Prostate gland (tissue), 2 donors: Measurements from ENCODE around the gene AFF1.
"Not testable (repeated sequence)": the region's sequence is repeated elsewhere in the genome, so short reads cannot be mapped to it uniquely, and the experiment has no call there.

Source experiments
- POLR2AphosphoS5 ChIP-seq: sonication (generic); formaldehyde crosslinking; IDR thresholded peaks from one replicate; pipeline ENCODE4 v1.6.1; 2017; ENCODE audit warnings: antibody characterized with exemption
- TF ChIP-seq, protein P1 (sequence below), 4 experiments: fragments of 200-600 bp in 2 of 4; fragments of 450-650 bp in 2 of 4; sonication (generic) in 2 of 4; IDR thresholded peaks; 1 replicate in 3 of 4; 2 replicates in 1 of 4; pipeline ENCODE4 v1.5.1; 2016 to 2019; ENCODE audit warnings: antibody characterized with exemption in 4 of 4, mild to moderate bottlenecking in 2 of 4, moderate library complexity in 2 of 4

- not testable (repeated sequence) for TF ChIP-seq POLR2AphosphoS5
- TF ChIP-seq, protein P1, sequence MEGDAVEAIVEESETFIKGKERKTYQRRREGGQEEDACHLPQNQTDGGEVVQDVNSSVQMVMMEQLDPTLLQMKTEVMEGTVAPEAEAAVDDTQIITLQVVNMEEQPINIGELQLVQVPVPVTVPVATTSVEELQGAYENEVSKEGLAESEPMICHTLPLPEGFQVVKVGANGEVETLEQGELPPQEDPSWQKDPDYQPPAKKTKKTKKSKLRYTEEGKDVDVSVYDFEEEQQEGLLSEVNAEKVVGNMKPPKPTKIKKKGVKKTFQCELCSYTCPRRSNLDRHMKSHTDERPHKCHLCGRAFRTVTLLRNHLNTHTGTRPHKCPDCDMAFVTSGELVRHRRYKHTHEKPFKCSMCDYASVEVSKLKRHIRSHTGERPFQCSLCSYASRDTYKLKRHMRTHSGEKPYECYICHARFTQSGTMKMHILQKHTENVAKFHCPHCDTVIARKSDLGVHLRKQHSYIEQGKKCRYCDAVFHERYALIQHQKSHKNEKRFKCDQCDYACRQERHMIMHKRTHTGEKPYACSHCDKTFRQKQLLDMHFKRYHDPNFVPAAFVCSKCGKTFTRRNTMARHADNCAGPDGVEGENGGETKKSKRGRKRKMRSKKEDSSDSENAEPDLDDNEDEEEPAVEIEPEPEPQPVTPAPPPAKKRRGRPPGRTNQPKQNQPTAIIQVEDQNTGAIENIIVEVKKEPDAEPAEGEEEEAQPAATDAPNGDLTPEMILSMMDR (IDR thresholded peaks at IDR 0.05): not testable (repeated sequence)
Observed at GRCh38 chr4:87145934-87146333, 211.1 kb downstream of the AFF1 start.
